Upper lobe of left lung (tissue), 6 donors: ENCODE results near the gene FRYL. TPM values are rescaled to one million over a fixed set of nuclear protein-coding genes. Genes with fewer than 3 reads are reported as not detected.

Experiments
- ATAC-seq, 2 donors: fragments of 200-7000 bp; cut with Tn5 transposase; one replicate each; pipeline ENCODE4 v1.9.1; 2022; ENCODE audit warnings: mild to moderate bottlenecking in 2 of 2, moderate library complexity in 2 of 2; ENCODE audit not compliant: low FRiP score in 2 of 2
- DNase-seq, 2 donors: peaks; one replicate each; pipeline ENCODE4 v3.0.0-alpha.2; 2019 to 2020
- H3K27ac ChIP-seq, 4 donors: fragments of 200-600 bp; sonication (generic); one replicate each; pipeline ENCODE4 v1.5.1; 2016 to 2019
- H3K27me3 ChIP-seq, 4 donors: fragments of 200-600 bp; sonication (generic); one replicate each; pipeline ENCODE4 v1.5.1; 2017 to 2019
- H3K36me3 ChIP-seq, 4 donors: fragments of 200-600 bp; sonication (generic); one replicate each; pipeline ENCODE4 v1.5.1; 2016 to 2019
- H3K4me1 ChIP-seq, 4 donors: fragments of 200-600 bp; sonication (generic); one replicate each; pipeline ENCODE4 v1.5.1; 2018 to 2019
- H3K4me3 ChIP-seq, 4 donors: fragments of 200-600 bp; sonication (generic); one replicate each; pipeline ENCODE4 v1.5.1; 2017 to 2019; ENCODE audit warnings: mild to moderate bottlenecking in 2 of 4, moderate library complexity in 1 of 4
- H3K9me3 ChIP-seq, 4 donors: fragments of 200-600 bp; sonication (generic); one replicate each; pipeline ENCODE4 v1.5.1; 2018 to 2019
- EP300 ChIP-seq, 4 donors: sonication (generic); formaldehyde crosslinking; IDR thresholded peaks; one replicate each; pipeline ENCODE4 v1.5.1; 2017; ENCODE audit warnings: antibody characterized with exemption in 4 of 4, control low read depth in 2 of 4
- POLR2A ChIP-seq, 4 donors: fragments of 450-650 bp; IDR thresholded peaks; one replicate each; pipeline ENCODE4 v1.5.1; 2016 to 2017; ENCODE audit warnings: antibody characterized with exemption in 4 of 4, mild to moderate bottlenecking in 2 of 4
- POLR2AphosphoS5 ChIP-seq, 2 donors: sonication (generic); formaldehyde crosslinking; IDR thresholded peaks; one replicate each; pipeline ENCODE4 v1.5.1; 2017; ENCODE audit warnings: antibody characterized with exemption in 2 of 2
- WGBS, 2 donors: methylation state at CpG; one replicate each; pipeline ENCODE4 v1.1.5; 2017 to 2018; 5-methylcytosine and 5-hydroxymethylcytosine counted together
- total RNA-seq, 6 donors: library from RNA; depleted of rRNA in 4 of 6; stranded (reverse); fragments of >200 nt in 4 of 6; gene quantifications; one replicate each; pipeline versions ENCODE4 v1.1.0 to v1.2.1, GENCODE V29; 2016 to 2021
- TF ChIP-seq, protein P1 (sequence below), 6 experiments: fragments of 450-650 bp in 4 of 6; fragments of 200-600 bp in 2 of 6; sonication (generic) in 2 of 6; IDR thresholded peaks; one replicate each; pipeline ENCODE4 v1.5.1; 2016 to 2019; ENCODE audit warnings: antibody characterized with exemption in 6 of 6
- donor health status: DM: no; HTN: no; CAD: no; lungs with moderate emphysema.
- donor health status: DM: no; HTN: yes; CAD: no; lungs with severe emphysema.

Gene FRYL
- total RNA-seq, 6 donors from 2014 or later, result 48.6 to 96.9 (median 69.2) TPM

DNA sequence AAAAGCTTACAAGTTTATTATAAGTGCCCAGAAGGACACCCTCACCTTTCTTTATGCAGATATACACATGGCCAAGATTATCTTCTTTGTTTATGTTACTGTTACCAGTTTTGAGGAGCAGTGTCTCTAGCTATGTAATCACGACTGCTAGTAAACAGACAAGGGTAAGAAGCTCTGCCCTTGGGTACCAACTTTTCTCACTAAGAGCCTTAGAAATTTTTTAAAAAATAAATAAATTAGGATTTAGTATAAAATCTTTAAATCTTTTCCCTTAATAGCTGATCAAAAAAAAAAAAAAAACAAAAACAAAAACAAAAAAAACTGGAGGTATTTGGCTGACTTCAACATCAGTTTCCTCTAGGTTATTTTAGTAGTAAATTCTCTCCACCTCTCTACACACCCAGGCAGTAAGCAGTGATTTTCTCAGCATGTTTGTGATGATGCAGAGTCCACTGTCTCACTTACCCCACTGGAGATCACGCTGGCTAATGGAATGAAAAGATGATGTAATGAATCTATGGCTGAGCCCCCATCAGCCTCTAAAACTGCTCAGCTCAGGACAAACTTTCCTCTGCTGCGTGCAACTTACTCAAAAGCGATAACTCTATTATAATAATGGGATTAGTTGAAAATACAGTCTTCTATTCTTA, 125.9 kb downstream of the FRYL start:
- Histone ChIP-seq H3K4me1 (peaks cover 4 to 22% (median 8%) of the 10 kb centered on the region in 4 donors), H3K27ac (peak overlapping the region in 2 of 4 donors; percentile 49 to 69), H3K9me3 (no peaks in the 10 kb centered on the region), H3K36me3 (no peaks in the 10 kb centered on the region), H3K4me3 (peak overlapping the region in 3 of 4 donors; percentile 11 to 36 (median 26)), H3K27me3 (no peaks in the 10 kb centered on the region)
- peak in 1 of 2 donors; percentile 35 for ATAC-seq
- TF ChIP-seq POLR2AphosphoS5 (IDR thresholded peaks at IDR 0.05) (no peak), EP300 (IDR thresholded peaks at IDR 0.05) (no peak), POLR2A (IDR thresholded peaks at IDR 0.05) (no peak)
- TF ChIP-seq, protein P1, sequence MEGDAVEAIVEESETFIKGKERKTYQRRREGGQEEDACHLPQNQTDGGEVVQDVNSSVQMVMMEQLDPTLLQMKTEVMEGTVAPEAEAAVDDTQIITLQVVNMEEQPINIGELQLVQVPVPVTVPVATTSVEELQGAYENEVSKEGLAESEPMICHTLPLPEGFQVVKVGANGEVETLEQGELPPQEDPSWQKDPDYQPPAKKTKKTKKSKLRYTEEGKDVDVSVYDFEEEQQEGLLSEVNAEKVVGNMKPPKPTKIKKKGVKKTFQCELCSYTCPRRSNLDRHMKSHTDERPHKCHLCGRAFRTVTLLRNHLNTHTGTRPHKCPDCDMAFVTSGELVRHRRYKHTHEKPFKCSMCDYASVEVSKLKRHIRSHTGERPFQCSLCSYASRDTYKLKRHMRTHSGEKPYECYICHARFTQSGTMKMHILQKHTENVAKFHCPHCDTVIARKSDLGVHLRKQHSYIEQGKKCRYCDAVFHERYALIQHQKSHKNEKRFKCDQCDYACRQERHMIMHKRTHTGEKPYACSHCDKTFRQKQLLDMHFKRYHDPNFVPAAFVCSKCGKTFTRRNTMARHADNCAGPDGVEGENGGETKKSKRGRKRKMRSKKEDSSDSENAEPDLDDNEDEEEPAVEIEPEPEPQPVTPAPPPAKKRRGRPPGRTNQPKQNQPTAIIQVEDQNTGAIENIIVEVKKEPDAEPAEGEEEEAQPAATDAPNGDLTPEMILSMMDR (IDR thresholded peaks at IDR 0.05), result no peak
- no peak for DNase-seq
- 69 to 75% methylated on average over 4 of the region's 4 CpGs for WGBS, 2 donors

DNA sequence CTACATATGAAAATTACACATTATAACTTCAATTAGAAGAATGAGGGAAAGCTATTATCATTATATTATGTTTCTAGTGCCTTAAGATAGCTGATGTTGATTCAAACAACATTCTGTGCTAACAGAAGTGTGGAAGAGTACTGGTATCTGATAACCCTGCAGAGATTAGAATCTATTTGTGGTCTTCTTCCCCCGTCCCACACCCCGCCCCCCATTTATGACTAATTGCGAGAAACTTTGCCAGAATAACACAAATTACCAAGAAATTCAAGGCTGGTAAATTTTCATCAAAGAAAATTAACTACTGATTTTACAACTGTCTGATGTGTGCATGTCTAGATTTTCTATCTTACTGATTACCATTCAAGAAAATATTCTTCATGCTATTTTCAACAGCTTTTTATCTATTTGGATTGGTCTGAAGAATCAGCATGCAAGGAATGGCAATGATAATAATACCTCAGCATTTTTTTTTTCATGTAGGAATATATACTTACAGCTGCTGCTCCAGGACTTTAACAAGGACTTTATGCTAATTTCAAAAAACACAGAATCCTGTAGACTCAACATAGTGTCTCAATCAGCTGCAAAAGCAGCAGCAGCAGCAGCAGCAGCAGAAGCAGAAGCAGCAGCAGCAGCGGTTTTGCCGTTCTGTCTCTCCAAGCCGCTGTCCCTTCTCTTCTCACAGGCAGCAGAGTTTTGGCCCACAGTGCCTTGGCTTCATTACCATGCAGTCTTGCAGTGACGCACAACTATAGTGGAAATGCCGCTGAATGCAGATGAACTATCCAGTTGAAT, 126.7 kb downstream of the FRYL start:
- no peaks in the 10 kb centered on the region for H3K36me3 ChIP-seq

DNA sequence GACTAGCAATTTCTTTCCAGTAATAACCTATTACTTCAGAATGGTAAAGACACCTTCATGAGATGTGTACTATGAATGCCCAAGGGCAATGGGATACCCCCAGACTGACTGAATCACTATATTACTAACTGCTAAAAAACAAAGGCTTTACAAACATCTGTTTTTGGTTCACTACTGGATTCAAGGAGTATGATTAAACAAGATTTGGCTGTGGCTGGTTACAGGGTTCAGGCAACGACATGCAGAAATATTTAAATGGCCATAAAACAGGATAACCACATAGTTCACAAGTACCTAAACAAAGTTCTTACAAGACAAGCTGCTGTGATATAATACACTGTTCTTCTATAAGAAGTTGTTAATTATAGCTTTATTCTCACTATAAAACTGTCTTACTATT, 128.2 kb downstream of the FRYL start:
- peak overlapping the region in 2 of 4 donors; percentile 26 to 36 for H3K4me3 ChIP-seq
- H3K9me3 ChIP-seq, result no peaks in the 10 kb centered on the region
- H3K4me1 ChIP-seq, result peaks cover 4 to 25% (median 8%) of the 10 kb centered on the region in 4 donors
- WGBS, 2 donors, result 54 to 73% methylated on average over 1 of the region's 1 CpG
- no peaks in the 10 kb centered on the region for H3K27me3 ChIP-seq
- DNase-seq (no peak), ATAC-seq (no peak)
- no peaks in the 10 kb centered on the region for H3K36me3 ChIP-seq
- H3K27ac ChIP-seq, result peak overlapping the region in 2 of 4 donors; percentile 5 to 30
- TF ChIP-seq POLR2A (IDR thresholded peaks at IDR 0.05) (no peak), POLR2AphosphoS5 (IDR thresholded peaks at IDR 0.05) (no peak)
- TF ChIP-seq, protein P1 (IDR thresholded peaks at IDR 0.05), result no peak

More for the DNA sequence above, 126.7 kb downstream of the FRYL start:
- DNase-seq, result no peak
- Histone ChIP-seq H3K27ac (peak overlapping the region in 2 of 4 donors; percentile 49 to 69), H3K27me3 (no peaks in the 10 kb centered on the region), H3K4me1 (peaks cover 4 to 25% (median 8%) of the 10 kb centered on the region in 4 donors), H3K9me3 (no peaks in the 10 kb centered on the region), H3K4me3 (peak overlapping the region in 3 of 4 donors; percentile 11 to 36 (median 26))
- TF ChIP-seq EP300 (IDR thresholded peaks at IDR 0.05) (no peak), POLR2AphosphoS5 (IDR thresholded peaks at IDR 0.05) (no peak), POLR2A (IDR thresholded peaks at IDR 0.05) (peak in 1 of 4 donors; percentile 10)
- TF ChIP-seq, protein P1 (IDR thresholded peaks at IDR 0.05), result no peak
- peak in 1 of 2 donors; percentile 78 for ATAC-seq
- 45 to 57% methylated on average over 7 to 8 of the region's 8 CpGs for WGBS, 2 donors

DNA sequence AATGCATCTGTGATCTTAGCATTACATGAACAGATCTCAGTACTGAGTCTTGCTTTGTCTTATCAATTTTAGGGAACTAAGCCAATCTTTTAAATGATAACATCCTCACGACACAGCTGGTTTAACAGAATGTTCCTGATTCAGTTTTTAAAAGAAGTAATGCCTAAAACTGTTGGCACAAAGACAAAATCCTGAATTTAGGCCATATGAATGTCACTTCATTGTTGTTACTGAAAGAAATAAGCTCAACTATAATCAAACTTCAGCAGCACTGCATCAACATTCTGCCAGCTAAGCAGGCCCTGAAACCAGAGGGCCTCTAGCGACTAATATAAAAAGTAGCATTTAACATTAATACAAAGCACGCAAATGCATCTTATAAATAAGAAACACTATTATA, 130.6 kb downstream of the FRYL start:
- Histone ChIP-seq H3K27ac (no peak overlapping the region), H3K36me3 (no peaks in the 10 kb centered on the region), H3K9me3 (no peaks in the 10 kb centered on the region), H3K4me3 (no peak overlapping the region), H3K4me1 (peaks cover 5 to 26% (median 9%) of the 10 kb centered on the region in 4 donors), H3K27me3 (no peaks in the 10 kb centered on the region)
- DNase-seq (no peak), ATAC-seq (no peak)
- no peak for TF ChIP-seq POLR2AphosphoS5 (IDR thresholded peaks at IDR 0.05)
- TF ChIP-seq, protein P1 (IDR thresholded peaks at IDR 0.05), result no peak
- no peak for TF ChIP-seq POLR2A (IDR thresholded peaks at IDR 0.05)
- no peak for TF ChIP-seq EP300 (IDR thresholded peaks at IDR 0.05)
- WGBS, 2 donors, result 59 to 70% methylated on average over 3 of the region's 3 CpGs
